Activated naive CD8-positive, alpha-beta T cell treated with anti-CD3 and anti-CD28 coated beads for 36 hours (primary cell): ENCODE data around the gene CACFD1. TPM values are rescaled to one million over a fixed set of nuclear protein-coding genes. Genes with fewer than 3 reads are reported as not detected.

Experiments used
- DNase-seq: peaks from one replicate; pipeline ENCODE4 v3.0.0; 2021
- H3K27ac Mint-ChIP-seq: one replicate; pipeline ENCODE4 v1.8.0; 2022; ENCODE audit warnings: mild to moderate bottlenecking, moderate library complexity, mixed read lengths
- H3K27me3 Mint-ChIP-seq: one replicate; pipeline ENCODE4 v1.8.0; 2022; ENCODE audit warnings: mild to moderate bottlenecking, mixed read lengths
- H3K36me3 Mint-ChIP-seq: one replicate; pipeline ENCODE4 v1.8.0; 2021; ENCODE audit warnings: mild to moderate bottlenecking, mixed read lengths
- H3K4me1 Mint-ChIP-seq: one replicate; pipeline ENCODE4 v1.8.0; 2021; ENCODE audit warnings: mixed read lengths
- H3K4me3 Mint-ChIP-seq: one replicate; pipeline ENCODE4 v1.8.0; 2022; ENCODE audit warnings: mild to moderate bottlenecking, moderate library complexity, mixed read lengths
- H3K9me3 Mint-ChIP-seq: one replicate; pipeline ENCODE4 v1.8.0; 2022; ENCODE audit warnings: mixed read lengths
- total RNA-seq, 2 experiments: library from RNA; stranded (reverse); gene quantifications; one replicate each; pipeline ENCODE4 v1.2.3, GENCODE V29; 2021

The CACFD1 gene
- total RNA-seq, 2 experiments from 2014 or later, result 0.54 to 1.4 TPM

DNA sequence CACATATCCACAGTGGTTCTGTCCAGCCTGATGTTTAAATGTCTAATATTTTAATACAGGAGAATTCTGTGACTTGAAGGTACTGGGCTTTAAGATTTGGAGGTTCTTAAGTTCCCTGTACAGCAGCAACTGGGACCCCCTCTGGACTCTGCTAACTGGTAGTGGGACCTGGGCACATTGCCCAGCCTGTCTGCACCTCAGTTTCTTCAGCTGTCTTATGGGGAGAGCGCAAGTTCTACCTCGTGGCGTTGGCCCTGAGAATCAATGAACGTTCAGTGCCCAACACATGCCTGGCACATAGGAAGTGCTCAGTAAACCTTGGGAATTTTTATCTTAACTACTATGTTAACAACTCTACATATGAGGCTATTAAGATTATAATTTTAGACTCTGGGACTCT is 17.7 kb downstream of the CACFD1 start:
- DNase-seq, result no peak
- Mint-ChIP-seq H3K36me3 (no peaks in the 10 kb centered on the region), H3K9me3 (no peaks in the 10 kb centered on the region), H3K4me1 (peaks cover 13% of the 10 kb centered on the region), H3K4me3 (peak overlapping the region; percentile 81), H3K27me3 (no peaks in the 10 kb centered on the region), H3K27ac (no peak overlapping the region)

DNA sequence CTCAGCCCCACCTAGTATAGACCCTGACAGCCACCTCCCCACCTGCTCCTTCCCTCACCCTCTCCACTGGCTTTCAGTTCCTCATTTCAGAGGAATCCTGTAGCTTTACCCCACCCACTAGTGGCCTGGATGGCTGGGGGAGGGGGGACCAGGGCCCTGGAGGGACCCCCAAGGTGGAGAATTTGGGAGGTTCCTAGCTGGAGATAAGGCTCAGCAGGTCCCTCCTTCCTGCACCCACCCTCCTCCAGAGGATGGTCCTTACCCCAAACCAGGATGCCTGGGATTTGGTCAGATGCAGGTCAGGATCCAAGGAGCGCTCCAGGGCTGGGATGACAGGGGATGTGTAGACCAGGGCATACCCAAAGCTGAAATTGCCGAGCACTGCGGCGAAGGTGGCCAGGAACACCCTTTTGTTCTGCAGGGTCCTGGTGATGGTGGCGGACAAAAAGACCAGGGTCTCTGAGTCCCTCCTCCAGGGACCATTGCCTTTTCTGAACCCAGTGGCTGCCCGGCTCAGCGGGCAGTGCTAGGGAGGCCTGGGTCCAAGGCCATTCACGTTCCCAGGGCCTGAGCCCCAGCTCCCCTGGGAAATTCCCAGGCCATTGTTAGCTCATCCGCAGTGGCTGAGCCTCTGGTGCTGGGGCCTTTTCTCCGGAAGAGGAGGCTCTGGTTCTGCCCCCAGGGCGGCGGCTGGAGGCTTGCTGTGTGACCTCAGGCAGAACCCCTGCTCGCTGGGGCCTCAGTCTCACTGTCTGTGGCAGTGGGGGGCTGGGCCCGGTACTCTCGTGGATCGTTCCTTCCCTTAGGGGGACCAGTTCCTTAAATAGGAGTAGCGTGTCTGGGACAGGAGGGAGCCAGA is 18.4 kb downstream of the CACFD1 start:
- Mint-ChIP-seq H3K4me1 (peaks cover 13% of the 10 kb centered on the region), H3K4me3 (peak overlapping the region; percentile 81)
- DNase-seq, result peak; percentile 19

DNA sequence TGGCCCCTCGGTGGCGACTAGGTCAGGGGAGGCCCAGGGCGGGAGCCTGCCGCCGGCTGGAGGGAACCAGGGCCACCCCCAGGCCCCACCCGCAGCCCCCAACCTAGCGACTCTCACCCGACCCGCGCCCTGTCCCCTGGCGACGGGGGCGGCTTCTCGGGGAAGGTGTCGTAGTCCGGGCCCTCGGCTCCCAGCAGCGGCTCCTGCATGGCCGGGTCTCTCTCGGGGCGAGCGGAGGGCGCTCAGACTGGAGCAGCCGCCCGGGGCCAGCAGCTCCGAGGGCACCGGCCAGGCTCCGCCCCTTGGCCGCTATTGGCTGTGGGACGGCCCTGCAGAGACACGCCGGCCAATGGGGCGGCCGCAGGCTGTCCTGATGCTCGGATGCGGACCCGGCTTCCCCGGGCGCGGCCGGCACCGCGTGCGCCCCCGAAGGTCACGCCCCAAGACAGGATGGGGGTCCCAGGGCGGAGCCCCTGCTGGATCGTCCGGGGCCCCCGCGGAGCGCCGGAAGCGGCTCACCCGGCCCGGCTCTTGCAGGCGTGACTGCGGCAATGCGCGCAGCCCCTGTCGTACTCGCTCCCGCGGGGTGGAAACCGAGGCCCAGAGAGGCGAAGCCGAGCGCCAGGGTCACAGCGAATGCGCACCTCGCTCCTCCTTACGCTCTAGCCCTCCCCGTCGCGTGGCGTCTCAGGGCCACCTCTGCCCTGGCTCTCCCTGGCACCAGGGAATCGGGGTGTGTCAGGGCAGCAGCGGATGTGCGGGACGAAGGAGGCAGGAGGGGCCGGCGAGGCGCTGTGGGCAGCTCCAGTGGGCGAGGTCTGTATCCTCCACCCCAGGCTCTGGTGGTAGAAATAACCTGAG is 19.3 kb downstream of the CACFD1 start, which contains the start of gene SLC2A6:
Gene SLC2A6, minus strand, starts transcription at position 249 of the 861 bp plus-strand sequence. Its CDS starts 40 bp downstream, at position 209.
- Mint-ChIP-seq H3K4me1 (peaks cover 13% of the 10 kb centered on the region), H3K9me3 (no peaks in the 10 kb centered on the region), H3K27ac (peak within 1 kb of the TSS; percentile 69), H3K4me3 (peak within 1 kb of the TSS; percentile 81), H3K27me3 (no peaks in the 10 kb centered on the region), H3K36me3 (no peaks in the 10 kb centered on the region)
- DNase-seq, result peak; percentile 94

More for the DNA sequence above, 18.4 kb downstream of the CACFD1 start:
- H3K27me3 Mint-ChIP-seq, result no peaks in the 10 kb centered on the region
- no peaks in the 10 kb centered on the region for H3K36me3 Mint-ChIP-seq
- H3K9me3 Mint-ChIP-seq, result no peaks in the 10 kb centered on the region
- peak overlapping the region; percentile 67 for H3K27ac Mint-ChIP-seq

DNA sequence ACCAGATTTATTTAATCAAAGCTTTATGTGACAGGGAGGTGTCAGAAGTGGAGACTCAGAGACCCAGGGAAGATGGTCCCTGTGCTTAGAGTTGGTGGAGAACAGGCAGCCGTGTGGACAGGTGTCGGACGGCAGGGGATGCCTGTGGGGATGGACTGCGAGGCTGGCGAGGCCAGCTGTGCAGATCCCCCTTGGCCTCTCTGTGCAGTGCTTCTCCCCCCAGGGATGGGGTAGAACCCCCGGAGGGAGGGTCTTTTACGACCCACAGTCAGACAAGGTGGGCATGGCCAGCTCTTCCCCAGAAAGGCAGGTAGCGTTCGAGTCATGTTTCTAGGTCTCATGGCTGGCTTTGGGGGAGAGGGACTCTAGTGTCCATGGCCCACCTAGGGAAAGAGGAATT is 23.8 kb downstream of the CACFD1 start:
- H3K4me1 Mint-ChIP-seq, result peaks cover 11% of the 10 kb centered on the region
- H3K27me3 Mint-ChIP-seq, result no peaks in the 10 kb centered on the region
- DNase-seq, result no peak
- no peaks in the 10 kb centered on the region for H3K9me3 Mint-ChIP-seq
- H3K4me3 Mint-ChIP-seq, result no peak overlapping the region
- H3K36me3 Mint-ChIP-seq, result no peaks in the 10 kb centered on the region
- no peak overlapping the region for H3K27ac Mint-ChIP-seq

DNA sequence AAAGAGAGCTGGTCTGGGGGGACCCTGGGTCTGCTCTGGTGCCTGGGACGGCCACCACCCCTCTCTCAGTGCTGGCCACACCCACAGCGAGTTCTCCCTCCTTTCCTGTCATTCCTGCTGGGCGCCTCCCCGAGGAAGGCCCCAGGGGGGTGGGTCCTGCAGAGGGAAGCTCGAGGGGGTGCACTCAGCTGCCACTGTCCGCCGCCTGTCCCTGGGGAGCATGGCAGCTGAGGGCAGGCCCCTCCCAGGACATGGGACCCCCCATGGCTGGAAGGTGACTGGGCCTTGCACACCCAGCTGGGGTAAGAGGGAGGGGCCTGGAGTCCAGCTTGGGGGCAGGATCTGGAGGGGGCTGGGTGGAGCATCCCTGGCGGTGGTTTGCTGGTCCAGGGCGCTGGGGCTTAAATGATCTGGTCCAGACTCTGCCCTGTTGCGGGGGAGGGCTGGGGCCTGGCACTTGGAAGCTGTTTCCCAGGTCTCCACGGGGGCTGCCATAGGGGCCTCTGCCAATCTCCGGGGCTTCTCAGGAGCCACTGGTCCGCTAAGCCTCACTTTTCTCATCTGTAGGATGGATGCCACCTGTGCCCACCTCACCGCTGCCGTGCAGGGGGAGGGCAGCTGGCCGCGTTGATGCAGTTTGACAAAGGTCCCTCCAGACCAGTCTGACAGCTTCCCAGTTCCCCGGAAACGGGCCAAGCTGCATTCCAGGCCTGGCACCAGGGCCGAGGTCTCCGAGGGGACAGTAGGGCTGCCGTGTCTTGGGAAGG is 25.1 kb downstream of the CACFD1 start:
- H3K27me3 Mint-ChIP-seq, result no peaks in the 10 kb centered on the region
- H3K9me3 Mint-ChIP-seq, result no peaks in the 10 kb centered on the region
- DNase-seq, result no peak
- H3K4me3 Mint-ChIP-seq, result no peak overlapping the region
- H3K27ac Mint-ChIP-seq, result no peak overlapping the region
- peaks cover 6% of the 10 kb centered on the region for H3K4me1 Mint-ChIP-seq
- H3K36me3 Mint-ChIP-seq, result no peaks in the 10 kb centered on the region

DNA sequence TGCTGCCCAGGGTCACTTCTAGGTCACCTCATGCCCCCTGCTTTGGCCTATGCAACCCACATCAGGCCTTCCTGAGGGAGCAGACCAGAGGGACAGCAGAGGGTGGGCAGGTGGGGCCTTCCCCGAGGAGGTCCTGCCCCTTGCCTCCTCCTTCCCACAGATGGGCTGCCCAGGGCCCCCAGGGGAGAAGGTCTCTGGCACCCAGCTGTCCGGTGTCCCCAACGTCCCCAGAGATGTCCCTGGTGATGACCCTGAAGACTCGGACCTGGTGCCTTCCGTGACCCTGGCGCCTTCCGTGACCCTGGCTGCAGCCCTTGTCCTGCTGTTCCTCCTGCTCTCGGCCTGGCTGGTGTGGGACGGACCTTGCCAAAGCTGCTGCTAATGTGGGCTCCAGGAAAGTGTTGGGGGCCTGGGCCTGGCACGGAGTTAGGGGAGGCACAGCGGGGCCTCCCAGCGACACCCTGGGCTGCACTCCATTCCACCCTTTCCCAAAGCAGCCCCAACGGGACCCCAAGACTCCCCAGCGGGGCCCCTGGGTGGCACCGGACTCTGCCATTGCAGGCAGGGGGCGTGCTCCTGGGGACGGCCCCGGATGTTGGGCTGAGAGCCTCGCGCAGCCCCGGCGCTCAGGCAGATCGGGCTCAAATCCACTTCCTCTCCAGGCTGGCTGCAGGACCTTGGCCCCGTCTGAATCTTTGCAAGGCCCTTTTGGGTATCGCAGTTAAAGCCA is 25.9 kb downstream of the CACFD1 start:
- Mint-ChIP-seq H3K27ac (no peak overlapping the region), H3K27me3 (no peaks in the 10 kb centered on the region), H3K4me3 (peak overlapping the region; percentile 37), H3K36me3 (no peaks in the 10 kb centered on the region), H3K9me3 (no peaks in the 10 kb centered on the region), H3K4me1 (peaks cover 6% of the 10 kb centered on the region)
- peak; percentile 44 for DNase-seq

DNA sequence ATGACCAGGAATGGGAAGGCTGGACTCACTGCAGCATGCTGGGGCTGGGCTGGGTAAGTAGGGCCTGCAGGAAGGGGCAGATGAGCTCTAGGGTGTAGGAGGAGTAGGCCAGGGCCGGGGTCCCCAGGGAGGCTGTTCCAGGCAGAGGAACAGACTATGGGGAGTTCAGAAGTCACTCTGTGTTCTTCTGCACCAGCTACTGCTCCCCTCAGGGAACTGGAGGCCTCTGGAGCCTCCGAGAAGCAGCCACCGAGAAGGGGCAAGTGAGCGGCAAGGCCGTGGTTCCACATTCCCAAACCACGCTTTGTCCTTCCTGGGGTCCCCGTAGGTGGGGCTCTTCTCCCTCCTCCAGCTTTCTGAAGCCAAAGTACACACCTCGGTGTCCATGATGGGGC is 27.6 kb downstream of the CACFD1 start:
- peaks cover 6% of the 10 kb centered on the region for H3K4me1 Mint-ChIP-seq
- H3K27ac Mint-ChIP-seq, result no peak overlapping the region
- H3K4me3 Mint-ChIP-seq, result no peak overlapping the region
- no peak for DNase-seq
- H3K9me3 Mint-ChIP-seq, result no peaks in the 10 kb centered on the region
- H3K36me3 Mint-ChIP-seq, result no peaks in the 10 kb centered on the region
- H3K27me3 Mint-ChIP-seq, result no peaks in the 10 kb centered on the region

DNA sequence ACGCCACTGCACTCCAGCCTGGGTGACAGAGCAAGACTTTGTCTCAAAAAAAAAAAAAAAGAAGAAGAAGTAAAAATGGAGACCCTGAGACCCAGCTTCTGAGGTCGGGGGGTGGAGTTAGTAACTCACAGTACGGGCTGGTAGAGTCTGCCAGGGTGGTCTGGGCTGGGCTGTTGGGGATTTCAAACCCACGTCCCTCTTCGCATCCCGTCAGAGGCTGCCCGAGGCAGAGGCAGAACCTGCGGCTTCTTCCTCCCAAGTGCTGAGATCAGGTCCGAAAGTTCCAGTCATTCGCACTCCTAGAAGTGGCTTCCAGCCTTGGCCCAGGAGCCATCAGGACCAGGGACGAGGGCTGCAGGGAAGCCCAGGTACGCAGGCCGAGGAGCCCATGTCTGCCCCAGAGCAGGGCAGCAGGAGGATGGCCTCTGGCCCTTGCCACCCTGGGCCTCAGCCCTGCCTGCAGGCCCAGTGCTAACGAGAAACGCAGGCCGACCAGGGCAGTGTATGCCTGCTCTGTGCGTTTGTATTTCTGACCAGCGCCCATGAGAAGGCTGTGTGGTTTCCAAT is 29.0 kb downstream of the CACFD1 start:
- H3K27me3 Mint-ChIP-seq, result no peaks in the 10 kb centered on the region
- no peak overlapping the region for H3K4me3 Mint-ChIP-seq
- H3K9me3 Mint-ChIP-seq, result no peaks in the 10 kb centered on the region
- DNase-seq, result no peak
- no peak overlapping the region for H3K27ac Mint-ChIP-seq
- no peaks in the 10 kb centered on the region for H3K36me3 Mint-ChIP-seq
- H3K4me1 Mint-ChIP-seq, result peaks cover 6% of the 10 kb centered on the region

DNA sequence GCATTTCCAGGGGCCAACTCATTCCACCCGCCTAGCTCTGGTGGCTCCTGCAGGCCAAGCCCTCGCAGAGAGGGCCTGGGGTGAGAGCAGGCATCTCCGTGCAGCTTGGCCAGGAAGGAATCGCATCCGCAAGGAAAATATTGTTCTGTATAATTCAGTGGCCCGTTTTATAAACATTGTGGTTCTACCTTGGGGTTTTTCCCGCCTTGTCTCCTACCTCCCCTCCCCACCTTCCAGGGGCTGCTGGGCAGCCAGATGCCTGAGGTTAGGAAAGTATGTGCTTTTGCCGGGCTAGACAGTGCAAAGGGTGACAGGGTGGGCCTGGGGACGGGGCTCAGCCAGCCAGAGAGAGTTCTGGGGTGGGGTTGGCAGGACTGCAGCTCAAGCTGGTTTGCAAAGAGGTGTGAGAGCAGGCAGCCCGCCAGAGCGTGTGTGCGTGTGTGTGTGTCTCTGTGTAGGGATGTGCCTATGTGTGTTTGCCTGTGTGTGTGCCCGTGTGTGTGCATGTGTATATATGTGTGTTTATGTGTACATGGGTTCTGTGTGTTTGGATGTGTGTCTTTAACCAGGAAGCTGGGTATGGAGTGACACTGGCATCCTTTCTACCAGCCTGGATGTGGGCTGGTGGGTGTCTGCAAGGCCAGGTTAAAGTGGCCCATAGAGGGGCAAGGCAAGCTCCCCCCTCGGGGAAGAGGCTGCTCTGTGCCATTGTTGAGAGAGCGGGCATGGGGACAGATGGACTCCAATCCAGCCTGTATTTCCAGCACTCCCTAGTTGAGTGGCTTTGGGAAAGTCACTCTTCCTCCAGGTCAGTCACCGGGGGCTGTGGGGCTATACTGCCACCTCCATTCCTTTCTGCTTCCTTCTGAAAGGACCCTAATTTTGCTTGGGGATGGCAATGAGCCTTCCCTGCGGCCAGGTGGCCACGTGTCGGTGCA is 29.7 kb downstream of the CACFD1 start:
- H3K4me3 Mint-ChIP-seq, result no peak overlapping the region
- H3K27ac Mint-ChIP-seq, result no peak overlapping the region
- no peaks in the 10 kb centered on the region for H3K36me3 Mint-ChIP-seq
- H3K27me3 Mint-ChIP-seq, result no peaks in the 10 kb centered on the region
- H3K4me1 Mint-ChIP-seq, result peaks cover 6% of the 10 kb centered on the region
- no peak for DNase-seq
- no peaks in the 10 kb centered on the region for H3K9me3 Mint-ChIP-seq

DNA sequence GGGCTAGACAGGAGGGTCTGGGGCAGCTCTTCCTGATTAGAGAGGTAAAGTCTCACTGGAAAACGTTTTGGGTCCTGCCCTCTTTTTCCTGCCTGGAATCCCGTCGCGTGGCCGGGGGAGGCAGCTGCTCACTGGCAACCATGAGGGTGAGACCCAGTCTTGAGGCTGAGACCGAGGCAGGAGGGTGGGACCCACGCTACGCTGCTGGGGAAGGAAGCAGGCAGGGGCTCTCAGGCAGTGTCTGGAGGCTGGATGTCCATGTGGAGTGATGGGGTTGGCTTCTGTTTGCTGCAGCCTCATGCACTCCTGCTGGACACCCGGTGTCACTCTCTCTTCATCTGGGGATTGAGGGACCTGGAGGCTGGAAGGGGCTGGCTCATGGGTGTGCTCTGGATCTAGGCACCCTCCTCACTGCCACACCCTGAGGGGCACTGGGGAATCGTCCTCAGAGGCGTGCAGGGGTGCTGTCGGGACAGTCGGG is 30.5 kb downstream of the CACFD1 start:
- H3K27ac Mint-ChIP-seq, result no peak overlapping the region
- H3K27me3 Mint-ChIP-seq, result no peaks in the 10 kb centered on the region
- H3K4me1 Mint-ChIP-seq, result peaks cover 6% of the 10 kb centered on the region
- H3K9me3 Mint-ChIP-seq, result no peaks in the 10 kb centered on the region
- H3K36me3 Mint-ChIP-seq, result no peaks in the 10 kb centered on the region
- H3K4me3 Mint-ChIP-seq, result no peak overlapping the region
- no peak for DNase-seq

DNA sequence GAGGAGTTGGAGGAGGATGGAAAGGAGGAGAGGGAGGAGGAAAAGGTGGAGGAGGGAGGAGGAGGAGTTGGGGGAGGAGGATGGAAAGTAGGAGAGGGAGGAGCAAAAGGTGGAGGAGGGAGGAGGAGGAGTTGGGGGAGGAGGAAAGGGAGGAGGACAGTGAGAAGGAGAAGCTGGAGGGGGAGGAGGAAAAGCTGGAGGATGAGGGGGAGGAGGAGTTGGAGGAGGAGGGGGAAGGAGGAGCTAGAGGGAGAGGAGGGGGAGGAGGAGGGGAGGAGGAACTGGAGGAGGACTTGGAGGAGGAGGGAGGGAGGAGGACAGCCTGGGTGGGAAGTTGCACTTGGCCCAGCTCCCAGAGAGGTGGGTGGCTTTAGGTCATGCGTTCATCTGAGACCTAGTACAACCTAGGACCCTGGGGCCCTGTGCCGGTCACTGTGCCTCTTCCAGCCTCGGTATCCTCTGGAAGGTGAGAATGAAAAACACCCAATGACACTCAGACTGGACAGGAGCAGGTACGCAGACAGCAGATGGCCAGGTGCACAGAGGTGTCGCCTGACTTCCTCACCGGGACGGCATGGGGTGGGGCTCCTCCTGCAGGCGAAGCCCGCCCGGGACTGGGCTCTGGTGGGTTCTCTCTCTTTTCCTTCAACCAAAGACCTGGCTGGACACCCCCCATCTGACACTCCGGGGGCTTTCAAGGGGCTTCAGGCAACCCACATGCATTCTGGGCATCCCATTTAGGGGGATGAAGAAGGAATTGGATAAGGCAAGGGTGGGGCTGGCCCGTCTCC is 31.3 kb downstream of the CACFD1 start:
- Mint-ChIP-seq H3K4me3 (no peak overlapping the region), H3K27me3 (no peaks in the 10 kb centered on the region), H3K9me3 (no peaks in the 10 kb centered on the region), H3K4me1 (peaks cover 5% of the 10 kb centered on the region), H3K27ac (no peak overlapping the region), H3K36me3 (no peaks in the 10 kb centered on the region)
- no peak for DNase-seq

DNA sequence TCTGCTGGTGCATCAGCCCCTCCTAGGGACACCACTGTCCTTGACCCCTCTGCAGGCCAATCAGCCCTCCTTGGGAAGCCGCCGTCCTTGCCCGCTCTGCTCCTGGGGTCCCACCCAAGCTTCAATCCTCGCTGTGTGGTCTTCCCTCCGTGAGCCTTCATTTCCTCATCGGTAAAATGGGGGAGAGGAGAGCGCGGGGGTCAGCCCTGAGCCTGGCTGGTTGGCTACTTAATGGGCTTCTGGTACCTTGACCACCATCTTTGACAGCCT is 31.8 kb downstream of the CACFD1 start:
- DNase-seq, result no peak
- H3K9me3 Mint-ChIP-seq, result no peaks in the 10 kb centered on the region
- no peak overlapping the region for H3K27ac Mint-ChIP-seq
- H3K36me3 Mint-ChIP-seq, result no peaks in the 10 kb centered on the region
- no peak overlapping the region for H3K4me3 Mint-ChIP-seq
- H3K4me1 Mint-ChIP-seq, result peaks cover under 1% of the 10 kb centered on the region
- H3K27me3 Mint-ChIP-seq, result no peaks in the 10 kb centered on the region
